Activated CD4-positive, alpha-beta memory T cell treated with anti-CD3 and anti-CD28 coated beads for 36 hours (primary cell): ENCODE measurements around the gene PAX3. TPM values are rescaled to one million over a fixed set of nuclear protein-coding genes. Genes with fewer than 3 reads are reported as not detected.

ENCODE experiments used
- CTCF ChIA-PET: fragments of 350-600 bp; sonication (Branson Sonifier 250); formaldehyde crosslinking; loops from one replicate; lab custom pipeline; 2021; ENCODE audit warnings: antibody characterized with exemption, inconsistent platforms; lab: Charles Lee
- POLR2A ChIA-PET: fragments of 350-600 bp; sonication (Branson Sonifier 250); formaldehyde crosslinking; loops from one replicate; lab custom pipeline; 2021; ENCODE audit warnings: antibody characterized with exemption; lab: Charles Lee
- DNase-seq: peaks from one replicate; pipeline ENCODE4 v3.0.0-alpha.2; 2020
- H3K27ac Mint-ChIP-seq: one replicate; pipeline ENCODE4 v1.8.0; 2021; ENCODE audit warnings: mixed read lengths
- H3K27me3 Mint-ChIP-seq: one replicate; pipeline ENCODE4 v1.8.0; 2021; ENCODE audit warnings: mixed read lengths
- H3K36me3 Mint-ChIP-seq: one replicate; pipeline ENCODE4 v1.8.0; 2021; ENCODE audit warnings: mixed read lengths
- H3K4me1 Mint-ChIP-seq: one replicate; pipeline ENCODE4 v1.8.0; 2021; ENCODE audit warnings: low read depth, mixed read lengths
- H3K4me3 Mint-ChIP-seq: one replicate; pipeline ENCODE4 v1.8.0; 2021; ENCODE audit warnings: mild to moderate bottlenecking, mixed read lengths
- H3K9me3 Mint-ChIP-seq: one replicate; pipeline ENCODE4 v1.8.0; 2021; ENCODE audit warnings: mixed read lengths
- intact Hi-C: fragments of 100-400 bp; cut with micrococcal nuclease; formaldehyde crosslinking; loops from one replicate; pipeline ENCODE4 v1.15.1; 2023
- total RNA-seq, 2 experiments: library from RNA; stranded (reverse); gene quantifications; one replicate each; pipeline ENCODE4 v1.2.3, GENCODE V29; 2021

PAX3 gene
- total RNA-seq, 2 experiments from 2014 or later, result not detected

DNA sequence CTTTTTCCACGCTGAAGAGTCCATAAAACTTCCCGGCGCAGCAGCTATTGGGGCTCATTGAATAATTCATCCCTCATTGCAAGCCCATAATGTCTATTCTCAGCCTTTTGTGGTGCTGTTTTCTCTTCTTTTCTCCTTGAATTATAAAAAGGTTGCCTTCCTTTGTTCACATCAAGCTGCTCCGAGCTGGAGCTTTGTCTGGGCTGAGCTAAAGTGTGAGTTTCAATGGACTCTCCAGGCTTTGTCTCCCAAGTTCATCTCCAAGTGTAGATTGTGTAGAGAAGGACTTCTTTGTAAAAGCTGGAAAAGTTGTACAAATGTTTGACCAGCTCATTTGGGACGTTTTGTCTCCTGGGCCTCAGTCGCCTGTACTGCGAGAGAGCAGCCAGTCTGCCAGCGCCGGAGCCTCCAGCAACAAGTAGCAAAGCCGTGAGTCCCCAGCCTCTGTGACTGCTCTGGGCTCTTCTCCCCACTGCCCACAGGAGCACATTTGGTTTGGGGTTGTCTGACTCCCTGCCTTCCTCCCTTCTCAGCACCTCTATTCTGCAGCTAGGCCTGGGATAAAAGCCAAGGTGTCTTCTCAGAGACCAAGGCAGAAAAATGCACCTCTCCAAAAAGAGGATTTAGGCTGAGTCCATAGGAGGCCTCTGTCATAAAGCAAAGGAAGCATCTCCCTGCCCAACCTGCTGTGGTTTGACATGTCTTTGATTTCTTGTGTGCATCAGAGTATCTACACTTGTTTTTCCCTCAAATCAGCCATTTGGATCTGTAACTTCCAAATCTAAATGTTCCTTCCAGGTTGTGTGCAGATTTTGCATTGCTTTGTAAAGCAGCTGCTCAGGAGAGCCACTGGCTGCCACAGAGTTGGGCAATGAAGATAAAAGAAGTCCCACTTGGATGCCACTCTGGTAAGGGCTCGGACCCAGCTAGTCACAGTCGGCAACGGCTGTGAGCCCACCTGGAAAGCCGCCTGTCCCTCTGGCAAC lies 6.4 kb downstream of the PAX3 start:
- no peak overlapping the region for H3K27ac Mint-ChIP-seq
- peaks cover 95% of the 10 kb centered on the region for H3K27me3 Mint-ChIP-seq
- no peak overlapping the region for H3K4me3 Mint-ChIP-seq
- H3K9me3 Mint-ChIP-seq, result no peaks in the 10 kb centered on the region
- H3K36me3 Mint-ChIP-seq, result peaks cover 2% of the 10 kb centered on the region
- CTCF ChIA-PET, result interaction anchor here (1.0 kb wide), 1 partner anchor 26 kb away, joined by 3 read pairs; no protein-coding TSS in a partner anchor
- H3K4me1 Mint-ChIP-seq, result peaks cover 32% of the 10 kb centered on the region
- no peak for DNase-seq
- intact Hi-C loops, result loop anchor here (1.0 kb wide), 1 partner anchor 19 kb away; no protein-coding TSS in a partner anchor
- POLR2A ChIA-PET, result interaction anchor here (0.5 kb wide), 1 partner anchor 68 kb away, joined by 3 read pairs; no protein-coding TSS in a partner anchor

DNA sequence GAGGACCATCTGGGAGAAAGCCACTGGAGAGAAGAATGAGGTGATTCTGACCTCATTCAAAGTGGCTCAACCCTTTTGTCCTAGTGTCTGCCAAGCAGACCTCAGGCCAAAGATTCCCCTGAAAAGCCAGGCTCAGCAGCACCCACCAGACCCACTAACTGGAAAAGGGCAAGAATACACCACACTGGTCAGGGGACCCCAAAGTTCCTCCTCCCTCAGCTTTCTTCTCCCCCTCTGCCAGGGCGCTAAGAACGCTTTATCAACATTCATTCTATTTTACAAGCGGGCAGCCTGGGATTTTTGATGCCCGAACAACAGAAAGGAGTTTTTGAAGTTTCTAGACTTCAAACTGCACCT lies 7.3 kb downstream of the PAX3 start:
- no peak overlapping the region for H3K4me3 Mint-ChIP-seq
- H3K27ac Mint-ChIP-seq, result no peak overlapping the region
- ChIA-PET CTCF (no interaction called here), POLR2A (no interaction called here)
- intact Hi-C loops, result no loop called here
- no peak for DNase-seq
- H3K9me3 Mint-ChIP-seq, result no peaks in the 10 kb centered on the region
- H3K4me1 Mint-ChIP-seq, result peaks cover 23% of the 10 kb centered on the region
- H3K36me3 Mint-ChIP-seq, result no peaks in the 10 kb centered on the region
- peaks cover 92% of the 10 kb centered on the region for H3K27me3 Mint-ChIP-seq

DNA sequence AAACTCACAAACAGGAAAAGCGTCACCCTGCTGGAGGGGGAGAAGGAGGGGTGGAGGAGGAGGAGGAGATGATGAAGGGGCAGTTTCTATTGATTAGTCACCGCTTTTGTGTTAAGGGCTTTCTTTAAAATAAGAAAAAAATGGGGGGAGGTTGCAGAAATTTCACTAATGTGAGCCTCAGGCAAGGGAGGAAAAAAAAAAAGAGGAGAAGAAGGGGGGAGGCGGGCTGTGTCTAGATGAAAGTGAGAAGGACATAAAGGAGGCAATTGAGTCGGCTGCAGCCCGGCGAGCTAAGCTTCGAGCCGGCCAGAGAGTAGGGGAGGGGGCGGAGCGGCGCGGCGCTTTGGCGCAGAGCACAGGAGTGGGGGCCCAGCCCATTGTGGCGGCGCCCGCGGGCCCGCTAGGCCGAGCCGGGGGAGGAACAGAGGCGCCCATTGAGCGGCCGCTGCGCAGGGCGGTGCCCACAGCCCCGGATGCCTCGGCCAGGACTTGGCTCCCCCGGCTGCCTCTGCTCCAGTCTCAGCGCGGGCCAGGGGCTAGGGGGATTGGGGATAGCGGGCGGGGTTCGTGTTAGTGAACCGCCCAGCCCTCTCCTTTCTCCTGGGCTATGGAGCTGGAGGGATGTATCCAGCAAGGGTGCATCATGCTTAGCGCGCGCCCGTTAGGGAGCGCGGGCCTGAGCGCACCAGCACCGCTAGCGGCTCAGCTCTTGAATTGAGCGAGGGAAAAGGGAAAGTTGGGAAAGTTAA lies 7.9 kb downstream of the PAX3 start:
- Mint-ChIP-seq H3K4me3 (no peak overlapping the region), H3K27ac (no peak overlapping the region), H3K4me1 (peaks cover 21% of the 10 kb centered on the region), H3K27me3 (peaks cover 90% of the 10 kb centered on the region), H3K9me3 (no peaks in the 10 kb centered on the region), H3K36me3 (no peaks in the 10 kb centered on the region)
- CTCF ChIA-PET, result no interaction called here
- no peak for DNase-seq
- intact Hi-C loops, result no loop called here
- POLR2A ChIA-PET, result no interaction called here

DNA sequence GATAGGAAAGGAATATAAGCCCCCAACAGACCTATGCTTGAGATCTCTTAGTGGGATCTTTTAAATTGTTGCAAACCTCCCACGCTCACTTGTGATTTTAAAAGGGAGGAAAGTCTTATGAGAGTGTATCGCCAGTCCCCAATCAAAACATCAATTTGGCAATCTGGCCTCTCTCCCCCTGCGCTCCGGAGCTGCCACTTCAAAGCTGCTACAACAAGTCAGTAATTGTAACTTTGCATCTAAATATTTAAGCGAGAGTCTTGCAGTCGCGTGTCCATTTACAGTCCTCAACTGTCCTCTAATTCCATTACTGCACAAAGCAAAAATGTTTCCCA lies 8.4 kb downstream of the PAX3 start:
- H3K27me3 Mint-ChIP-seq, result peaks cover 85% of the 10 kb centered on the region
- H3K27ac Mint-ChIP-seq, result no peak overlapping the region
- H3K4me3 Mint-ChIP-seq, result no peak overlapping the region
- H3K9me3 Mint-ChIP-seq, result no peaks in the 10 kb centered on the region
- ChIA-PET POLR2A (no interaction called here), CTCF (interaction anchor here (0.8 kb wide), 1 partner anchor 17 kb away, joined by 3 read pairs; no protein-coding TSS in a partner anchor)
- no peak for DNase-seq
- H3K4me1 Mint-ChIP-seq, result peaks cover 15% of the 10 kb centered on the region
- H3K36me3 Mint-ChIP-seq, result no peaks in the 10 kb centered on the region
- intact Hi-C loops, result no loop called here

DNA sequence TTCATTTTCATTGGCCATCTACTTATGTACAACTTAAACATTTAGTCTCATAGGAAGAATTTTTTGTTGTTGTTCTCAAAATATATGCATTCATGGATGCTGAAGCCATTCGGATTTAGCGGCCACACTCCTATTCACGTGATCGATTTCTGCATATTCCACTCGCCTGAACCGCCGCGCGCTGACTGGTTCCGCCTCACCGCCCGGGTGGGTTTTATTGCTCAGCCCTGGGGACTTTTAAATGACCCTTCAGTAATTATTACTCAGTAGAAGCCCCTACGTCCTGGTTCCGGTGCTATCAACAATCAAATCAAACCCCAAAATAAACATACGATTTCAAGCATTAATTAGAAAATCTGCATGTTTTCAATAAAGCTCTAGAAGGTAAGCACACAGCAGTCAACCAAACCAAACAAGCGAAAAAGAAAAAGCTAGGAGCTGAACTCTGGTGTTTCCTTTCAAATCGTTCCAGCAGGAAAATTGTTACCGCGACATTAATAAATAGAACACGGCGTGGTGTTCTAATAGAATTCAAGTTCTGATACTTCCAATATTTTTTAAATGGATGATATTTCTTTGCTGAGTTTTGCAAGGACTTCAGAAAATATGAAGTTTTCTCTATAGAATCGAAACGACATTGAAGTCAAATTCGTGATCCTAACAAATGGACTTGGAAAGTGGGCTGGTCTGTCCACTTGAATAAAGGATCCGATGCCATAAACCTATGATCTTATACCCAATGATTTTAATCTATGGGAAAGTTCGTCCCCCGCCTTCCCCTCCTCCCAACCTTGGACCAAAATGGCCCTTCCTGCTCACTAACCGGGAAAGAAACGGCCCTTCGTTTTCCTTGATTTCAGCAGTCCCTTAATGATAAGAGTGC lies 9.3 kb downstream of the PAX3 start:
- Mint-ChIP-seq H3K4me1 (peaks cover 9% of the 10 kb centered on the region), H3K4me3 (no peak overlapping the region), H3K9me3 (no peaks in the 10 kb centered on the region), H3K27me3 (peaks cover 80% of the 10 kb centered on the region), H3K36me3 (no peaks in the 10 kb centered on the region), H3K27ac (no peak overlapping the region)
- CTCF ChIA-PET, result interaction anchor here (0.7 to 0.8 kb wide), 2 partner anchors 18 to 110 kb away, joined by 3 read pairs; no protein-coding TSS in a partner anchor
- DNase-seq, result no peak
- POLR2A ChIA-PET, result no interaction called here
- intact Hi-C loops, result no loop called here

DNA sequence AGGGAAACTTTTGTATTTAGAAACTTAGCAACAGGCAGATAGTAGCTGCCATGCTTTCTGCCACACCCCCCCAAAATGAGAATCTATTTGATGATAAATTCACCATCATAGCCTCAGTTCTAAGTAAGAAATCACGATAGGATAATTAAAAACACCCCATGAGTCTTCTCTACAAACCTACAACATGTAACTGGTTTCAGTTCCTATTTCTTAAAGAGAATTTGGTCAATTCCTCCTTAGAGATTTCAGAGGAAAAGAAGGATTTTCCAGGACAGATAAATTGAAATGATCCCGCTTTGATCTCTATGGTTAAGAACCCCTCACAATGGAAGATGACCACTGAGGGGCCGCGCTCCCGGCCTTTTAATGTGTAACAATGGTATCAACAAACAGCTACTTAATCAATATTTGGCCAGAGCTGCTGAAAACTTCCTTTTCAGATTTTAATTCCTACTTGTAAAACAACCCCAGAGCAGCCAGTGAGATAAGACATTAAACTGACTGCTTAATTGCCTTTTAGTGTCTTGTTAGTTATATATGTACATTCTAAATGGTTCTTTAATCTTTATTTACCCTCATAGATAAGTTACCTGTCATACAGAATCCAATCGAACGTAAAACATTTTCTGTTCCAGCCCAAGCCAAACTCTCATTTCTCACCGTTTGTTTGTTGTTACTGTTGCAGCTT lies 10.1 kb downstream of the PAX3 start:
- no peak overlapping the region for H3K27ac Mint-ChIP-seq
- intact Hi-C loops, result no loop called here
- no peaks in the 10 kb centered on the region for H3K9me3 Mint-ChIP-seq
- CTCF ChIA-PET, result interaction anchor here (0.7 kb wide), 1 partner anchor 111 kb away, joined by 3 read pairs; no protein-coding TSS in a partner anchor
- H3K27me3 Mint-ChIP-seq, result peaks cover 76% of the 10 kb centered on the region
- H3K4me3 Mint-ChIP-seq, result no peak overlapping the region
- H3K36me3 Mint-ChIP-seq, result no peaks in the 10 kb centered on the region
- POLR2A ChIA-PET, result no interaction called here
- DNase-seq, result no peak
- peaks cover 5% of the 10 kb centered on the region for H3K4me1 Mint-ChIP-seq

DNA sequence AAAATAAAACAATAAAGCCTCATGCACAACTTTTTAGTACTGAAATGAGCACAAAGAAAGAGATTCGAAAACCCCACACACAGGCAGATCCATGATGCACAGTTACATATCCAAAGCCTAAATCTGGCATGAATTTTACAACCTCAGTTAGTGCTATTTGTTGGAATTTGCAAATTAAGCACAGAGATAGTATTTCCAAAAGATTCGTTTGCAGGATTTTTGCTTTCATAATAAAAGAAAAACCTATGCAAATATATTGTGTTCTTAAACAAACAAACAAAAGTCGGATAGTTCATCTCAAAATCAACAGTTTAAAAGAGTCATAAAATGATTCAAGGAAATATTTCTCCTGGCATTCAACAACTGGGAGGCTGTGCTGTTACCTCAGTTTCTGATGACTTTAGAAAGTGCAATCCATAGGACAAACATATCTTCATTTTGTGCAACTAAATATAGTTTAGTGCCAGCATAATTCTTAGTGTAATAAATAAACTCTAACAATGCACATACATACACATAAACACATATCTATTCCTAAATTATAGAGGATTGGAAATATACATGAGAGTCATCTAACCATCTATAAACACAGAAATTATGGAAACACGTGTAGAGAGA lies 10.8 kb downstream of the PAX3 start:
- no peak for DNase-seq
- Mint-ChIP-seq H3K36me3 (no peaks in the 10 kb centered on the region), H3K9me3 (no peaks in the 10 kb centered on the region), H3K27me3 (peaks cover 73% of the 10 kb centered on the region), H3K4me3 (no peak overlapping the region), H3K27ac (no peak overlapping the region), H3K4me1 (peaks cover 5% of the 10 kb centered on the region)
- intact Hi-C loops, result no loop called here
- POLR2A ChIA-PET, result no interaction called here
- CTCF ChIA-PET, result no interaction called here

DNA sequence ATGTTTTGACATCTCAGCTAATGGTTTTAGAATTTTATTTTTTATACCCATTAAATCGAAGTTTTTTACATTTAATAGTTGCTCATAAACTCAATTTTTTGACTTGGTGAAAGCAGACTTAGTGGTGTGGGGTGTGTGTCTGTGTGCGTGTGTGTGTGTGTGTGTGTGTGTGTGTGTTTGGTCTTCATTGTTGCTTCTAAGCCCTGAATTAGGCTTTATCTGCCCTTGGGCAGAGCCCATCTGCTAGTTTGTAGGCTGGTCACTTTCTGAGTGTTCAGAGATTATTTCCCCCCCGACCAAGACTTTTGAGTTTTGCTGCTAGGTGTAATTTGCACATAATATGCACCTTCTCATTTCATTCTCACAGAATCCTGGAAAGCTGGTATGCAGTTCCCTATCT lies 14.3 kb downstream of the PAX3 start:
- ChIA-PET POLR2A (no interaction called here), CTCF (no interaction called here)
- Mint-ChIP-seq H3K27me3 (peaks cover 45% of the 10 kb centered on the region), H3K9me3 (no peaks in the 10 kb centered on the region), H3K4me3 (no peak overlapping the region), H3K27ac (no peak overlapping the region), H3K36me3 (no peaks in the 10 kb centered on the region), H3K4me1 (no peaks in the 10 kb centered on the region)
- intact Hi-C loops, result no loop called here
- no peak for DNase-seq

DNA sequence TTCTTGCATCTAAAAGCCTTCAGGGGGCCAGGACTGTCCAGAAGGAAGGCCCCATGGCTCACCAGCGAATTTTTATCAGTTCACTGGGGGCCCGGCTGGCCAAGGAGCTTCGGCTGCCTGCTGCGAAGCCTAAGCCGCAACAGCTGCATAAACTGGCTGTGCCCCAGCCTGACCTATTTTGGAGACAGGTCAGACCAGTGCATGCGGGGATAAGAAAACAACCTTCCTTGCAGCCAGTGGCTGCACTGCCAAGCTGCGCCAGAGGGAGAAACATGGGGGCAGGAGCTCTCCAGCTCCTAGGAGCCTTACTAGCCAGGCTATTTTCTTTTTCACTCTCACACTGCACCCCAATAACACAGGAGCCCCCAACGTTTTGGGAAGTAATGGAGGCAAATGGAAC lies 15.2 kb downstream of the PAX3 start:
- Mint-ChIP-seq H3K4me1 (no peaks in the 10 kb centered on the region), H3K4me3 (no peak overlapping the region), H3K36me3 (no peaks in the 10 kb centered on the region), H3K9me3 (no peaks in the 10 kb centered on the region), H3K27me3 (peaks cover 39% of the 10 kb centered on the region), H3K27ac (no peak overlapping the region)
- CTCF ChIA-PET, result no interaction called here
- DNase-seq, result no peak
- intact Hi-C loops, result no loop called here
- POLR2A ChIA-PET, result no interaction called here

DNA sequence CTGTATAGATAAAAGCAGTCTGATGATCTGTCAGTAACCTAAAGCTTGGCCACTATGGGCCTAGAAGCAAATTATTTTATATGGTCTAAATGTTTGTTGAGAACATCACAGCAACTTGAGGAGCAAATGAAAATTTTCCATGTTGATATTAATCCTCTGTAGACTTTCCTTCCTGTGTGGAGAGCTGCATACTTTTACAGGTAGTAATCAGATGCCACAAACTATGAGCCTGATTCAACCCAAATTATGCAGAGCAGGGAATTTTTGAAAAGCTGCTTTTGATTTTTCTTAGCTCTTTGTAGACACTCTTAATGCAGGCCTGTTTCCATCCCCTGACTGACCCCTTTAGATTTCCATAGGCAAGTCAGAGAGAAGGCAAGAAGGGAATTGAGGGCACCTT lies 17.3 kb downstream of the PAX3 start:
- intact Hi-C loops, result no loop called here
- no peak for DNase-seq

DNA sequence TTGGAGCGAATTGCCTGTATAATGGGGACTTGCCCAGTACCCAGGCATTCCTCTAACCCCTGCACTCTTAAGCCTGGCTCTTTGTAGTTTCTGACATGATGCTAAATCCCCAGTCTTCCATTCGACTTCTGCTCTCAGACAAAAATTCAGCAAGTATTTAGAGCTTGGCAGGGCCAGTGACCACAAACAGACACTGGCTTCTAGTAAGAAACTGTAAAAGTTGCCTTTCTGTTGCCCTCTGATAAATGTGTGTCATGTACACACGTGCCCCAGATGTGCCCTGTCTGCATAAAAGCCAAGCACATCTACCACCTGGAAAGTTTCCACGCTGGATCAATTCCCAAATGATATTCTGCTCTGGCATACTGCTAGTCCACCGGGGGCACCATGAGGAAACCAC lies 18.0 kb downstream of the PAX3 start:
- no peaks in the 10 kb centered on the region for H3K9me3 Mint-ChIP-seq
- peaks cover 25% of the 10 kb centered on the region for H3K27me3 Mint-ChIP-seq
- H3K4me1 Mint-ChIP-seq, result no peaks in the 10 kb centered on the region
- DNase-seq, result no peak
- intact Hi-C loops, result no loop called here
- CTCF ChIA-PET, result no interaction called here
- no peaks in the 10 kb centered on the region for H3K36me3 Mint-ChIP-seq
- no peak overlapping the region for H3K27ac Mint-ChIP-seq
- POLR2A ChIA-PET, result no interaction called here
- H3K4me3 Mint-ChIP-seq, result no peak overlapping the region

More for the DNA sequence above, 17.3 kb downstream of the PAX3 start:
- CTCF ChIA-PET, result no interaction called here
- Mint-ChIP-seq H3K27me3 (peaks cover 24% of the 10 kb centered on the region), H3K4me3 (no peak overlapping the region), H3K36me3 (no peaks in the 10 kb centered on the region), H3K27ac (no peak overlapping the region), H3K4me1 (no peaks in the 10 kb centered on the region), H3K9me3 (no peaks in the 10 kb centered on the region)
- POLR2A ChIA-PET, result no interaction called here
